ENCODE results near the gene TNS1. TPM values are rescaled to one million over a fixed set of nuclear protein-coding genes. Genes with fewer than 3 reads are reported as not detected.

TNS1 gene
- polyA plus RNA-seq, 3 donors, result 60.6 to 72.4 (median 62.7) TPM

GRCh38 chr2:217912098-217913024 is 90.4 kb downstream of the TNS1 start:
- DNase-seq (ENCODE audit: extremely low read depth in 1 of 11, low read depth in 9 of 11, low spot score in 4 of 11), result no peak

GRCh38 chr2:217911283-217912097 is 91.3 kb downstream of the TNS1 start:
- DNase-seq (ENCODE audit: extremely low read depth in 1 of 11, low read depth in 9 of 11, low spot score in 4 of 11), result no peak

- DNase-seq (ENCODE audit: extremely low read depth in 1 of 11, low read depth in 9 of 11, low spot score in 4 of 11), result no peak
Observed at GRCh38 chr2:217910875-217911212, 92.0 kb downstream of the TNS1 start.

GRCh38 chr2:217909156-217909820 is 93.5 kb downstream of the TNS1 start:
- DNase-seq (ENCODE audit: extremely low read depth in 1 of 11, low read depth in 9 of 11, low spot score in 4 of 11), result no peak

GRCh38 chr2:217908544-217908943 is 94.3 kb downstream of the TNS1 start:
- no peak for DNase-seq (ENCODE audit: extremely low read depth in 1 of 11, low read depth in 9 of 11, low spot score in 4 of 11)

GRCh38 chr2:217907266-217907665 is 95.5 kb downstream of the TNS1 start:
- DNase-seq (ENCODE audit: extremely low read depth in 1 of 11, low read depth in 9 of 11, low spot score in 4 of 11), result no peak

- no peak for DNase-seq (ENCODE audit: extremely low read depth in 1 of 11, low read depth in 9 of 11, low spot score in 4 of 11)
Observed at GRCh38 chr2:217906798-217907197, 96.0 kb downstream of the TNS1 start.

- DNase-seq (ENCODE audit: extremely low read depth in 1 of 11, low read depth in 9 of 11, low spot score in 4 of 11), result no peak
Observed at GRCh38 chr2:217905896-217906295, 96.9 kb downstream of the TNS1 start.

- DNase-seq (ENCODE audit: extremely low read depth in 1 of 11, low read depth in 9 of 11, low spot score in 4 of 11), result no peak
Observed at GRCh38 chr2:217905395-217905794, 97.4 kb downstream of the TNS1 start.

GRCh38 chr2:217904614-217904965 is 98.2 kb downstream of the TNS1 start:
- no peak for DNase-seq (ENCODE audit: extremely low read depth in 1 of 11, low read depth in 9 of 11, low spot score in 4 of 11)

- peak in 7 of 11 donors; percentile 52 to 75 (median 68) for DNase-seq (ENCODE audit: extremely low read depth in 1 of 11, low read depth in 9 of 11, low spot score in 4 of 11)
Observed at GRCh38 chr2:217903859-217904613, 98.8 kb downstream of the TNS1 start.

GRCh38 chr2:217903142-217903858 is 99.5 kb downstream of the TNS1 start:
- no peak for DNase-seq (ENCODE audit: extremely low read depth in 1 of 11, low read depth in 9 of 11, low spot score in 4 of 11)

GRCh38 chr2:217902379-217903141 is 100.2 kb downstream of the TNS1 start:
- DNase-seq (ENCODE audit: extremely low read depth in 1 of 11, low read depth in 9 of 11, low spot score in 4 of 11), result peak in 4 of 11 donors; percentile 66 to 78 (median 69)

- no peak for DNase-seq (ENCODE audit: extremely low read depth in 1 of 11, low read depth in 9 of 11, low spot score in 4 of 11)
Observed at GRCh38 chr2:217901835-217902378, 100.9 kb downstream of the TNS1 start.

- DNase-seq (ENCODE audit: extremely low read depth in 1 of 11, low read depth in 9 of 11, low spot score in 4 of 11), result no peak
Observed at GRCh38 chr2:217901400-217901799, 101.4 kb downstream of the TNS1 start.

GRCh38 chr2:217900780-217901360 is 101.9 kb downstream of the TNS1 start:
- DNase-seq (ENCODE audit: extremely low read depth in 1 of 11, low read depth in 9 of 11, low spot score in 4 of 11), result no peak

All from renal cortex interstitium (tissue), 11 donors.